Measurements from ENCODE around the gene CDK5RAP2. TPM values are rescaled to one million over a fixed set of nuclear protein-coding genes. Genes with fewer than 3 reads are reported as not detected.
A peak's percentile ranks its signal among the peaks of the same experiment; 100 is the strongest.

CDK5RAP2 gene
- total and polyA plus RNA-seq, 7 donors: 10.6 to 57.8 (median 41.0) TPM

DNA sequence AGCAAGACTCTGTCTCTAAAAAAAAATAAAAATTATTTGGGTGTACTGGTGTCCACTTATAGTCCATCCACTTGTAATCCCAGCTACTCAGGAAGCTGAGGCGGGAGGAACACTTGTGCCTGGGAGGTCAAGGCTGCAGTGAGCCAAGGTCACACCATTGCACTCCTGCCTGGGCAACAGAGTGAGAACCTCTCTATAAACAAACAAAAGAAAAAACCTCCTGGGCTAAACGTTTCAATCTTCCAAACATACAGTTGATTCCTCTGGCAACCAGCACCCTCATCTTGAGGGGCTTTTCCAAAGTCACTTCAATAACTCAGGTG is 13.9 kb upstream of the CDK5RAP2 start:
- Histone ChIP-seq H3K27ac (no peak overlapping the region), H3K4me1 (no peaks in the 10 kb centered on the region), H3K4me3 (no peak overlapping the region), H3K36me3 (no peaks in the 10 kb centered on the region), H3K27me3 (no peaks in the 10 kb centered on the region), H3K9me3 (no peaks in the 10 kb centered on the region)
- 45 to 65% methylated on average over 2 of the region's 2 CpGs for WGBS, 2 donors
- intact Hi-C loops (cut with DNase I): no loop called here
- TF ChIP-seq EP300 (IDR thresholded peaks at IDR 0.05) (no peak), POLR2A (IDR thresholded peaks at IDR 0.05) (no peak), POLR2AphosphoS5 (IDR thresholded peaks at IDR 0.05) (no peak)
- TF ChIP-seq, protein P1, sequence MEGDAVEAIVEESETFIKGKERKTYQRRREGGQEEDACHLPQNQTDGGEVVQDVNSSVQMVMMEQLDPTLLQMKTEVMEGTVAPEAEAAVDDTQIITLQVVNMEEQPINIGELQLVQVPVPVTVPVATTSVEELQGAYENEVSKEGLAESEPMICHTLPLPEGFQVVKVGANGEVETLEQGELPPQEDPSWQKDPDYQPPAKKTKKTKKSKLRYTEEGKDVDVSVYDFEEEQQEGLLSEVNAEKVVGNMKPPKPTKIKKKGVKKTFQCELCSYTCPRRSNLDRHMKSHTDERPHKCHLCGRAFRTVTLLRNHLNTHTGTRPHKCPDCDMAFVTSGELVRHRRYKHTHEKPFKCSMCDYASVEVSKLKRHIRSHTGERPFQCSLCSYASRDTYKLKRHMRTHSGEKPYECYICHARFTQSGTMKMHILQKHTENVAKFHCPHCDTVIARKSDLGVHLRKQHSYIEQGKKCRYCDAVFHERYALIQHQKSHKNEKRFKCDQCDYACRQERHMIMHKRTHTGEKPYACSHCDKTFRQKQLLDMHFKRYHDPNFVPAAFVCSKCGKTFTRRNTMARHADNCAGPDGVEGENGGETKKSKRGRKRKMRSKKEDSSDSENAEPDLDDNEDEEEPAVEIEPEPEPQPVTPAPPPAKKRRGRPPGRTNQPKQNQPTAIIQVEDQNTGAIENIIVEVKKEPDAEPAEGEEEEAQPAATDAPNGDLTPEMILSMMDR (IDR thresholded peaks at IDR 0.05): no peak
- no peak for DNase-seq

DNA sequence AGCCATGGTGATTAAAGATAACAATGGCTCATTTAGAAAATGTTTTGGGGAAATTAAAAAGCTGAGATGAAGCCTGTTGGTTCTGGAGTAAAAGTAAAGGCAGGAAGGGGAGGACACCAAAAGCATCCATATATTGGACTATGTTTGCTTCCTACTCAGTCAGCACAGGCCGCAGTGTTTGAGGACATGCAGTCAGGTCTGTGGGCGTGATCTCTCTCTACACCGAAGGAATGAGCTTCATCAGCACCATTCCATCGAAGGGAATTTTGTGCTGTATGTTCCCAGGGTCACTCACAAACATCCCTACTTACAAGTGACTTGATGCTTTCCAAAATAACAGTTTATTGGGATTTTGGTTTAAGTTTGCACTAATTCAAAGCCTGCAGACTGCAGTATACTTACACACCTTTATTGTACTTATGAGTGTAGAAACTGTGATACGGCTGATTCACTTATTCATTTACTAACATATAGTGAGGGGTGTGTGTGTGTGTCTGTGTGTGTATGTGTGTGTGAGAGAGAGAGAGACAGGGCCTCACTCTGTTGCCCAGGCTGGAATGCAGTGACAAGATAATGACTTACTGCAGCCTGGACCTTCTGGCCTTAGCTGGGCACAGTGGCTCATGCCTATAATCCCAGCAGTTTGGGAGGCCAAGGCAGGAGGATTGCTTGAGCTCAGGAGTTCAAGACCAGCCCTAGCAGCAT is 13.4 kb upstream of the CDK5RAP2 start:
- intact Hi-C loops (cut with DNase I): no loop called here
- Histone ChIP-seq H3K27ac (no peak overlapping the region), H3K9me3 (no peaks in the 10 kb centered on the region), H3K4me3 (no peak overlapping the region), H3K27me3 (no peaks in the 10 kb centered on the region), H3K36me3 (no peaks in the 10 kb centered on the region), H3K4me1 (no peaks in the 10 kb centered on the region)
- TF ChIP-seq EP300 (IDR thresholded peaks at IDR 0.05) (no peak), POLR2AphosphoS5 (IDR thresholded peaks at IDR 0.05) (no peak), POLR2A (IDR thresholded peaks at IDR 0.05) (no peak)
- TF ChIP-seq, protein P1 (IDR thresholded peaks at IDR 0.05): no peak
- no peak for DNase-seq
- 83 to 91% methylated on average over 5 of the region's 5 CpGs for WGBS, 2 donors

DNA sequence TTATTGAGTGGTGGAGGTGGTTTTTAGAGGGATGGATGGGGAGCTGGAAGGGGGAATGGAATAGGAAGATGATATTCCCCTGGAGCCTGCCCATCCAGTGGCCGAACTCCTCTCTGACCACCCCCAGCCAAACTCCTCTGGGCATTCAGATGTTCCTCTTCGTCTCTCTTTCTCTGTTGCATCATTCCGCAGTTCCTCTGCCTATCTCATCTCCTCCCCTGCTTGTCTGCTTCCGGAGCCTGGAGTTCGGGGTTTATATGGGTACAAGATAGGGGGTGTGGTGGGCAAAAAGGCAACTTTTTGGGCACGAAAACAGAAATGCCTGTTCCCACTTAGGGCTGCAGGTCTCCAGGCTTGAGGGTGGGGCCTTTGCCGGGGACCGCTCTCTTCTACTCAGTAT is 12.2 kb upstream of the CDK5RAP2 start:
- WGBS, 2 donors: 93 to 96% methylated on average over 8 of the region's 8 CpGs
- Histone ChIP-seq H3K9me3 (no peaks in the 10 kb centered on the region), H3K36me3 (no peaks in the 10 kb centered on the region), H3K27me3 (no peaks in the 10 kb centered on the region), H3K4me1 (no peaks in the 10 kb centered on the region), H3K4me3 (no peak overlapping the region), H3K27ac (no peak overlapping the region)
- DNase-seq: no peak
- TF ChIP-seq, protein P1 (IDR thresholded peaks at IDR 0.05): no peak
- TF ChIP-seq POLR2AphosphoS5 (IDR thresholded peaks at IDR 0.05): no peak
- no peak for TF ChIP-seq POLR2A (IDR thresholded peaks at IDR 0.05)
- no peak for TF ChIP-seq EP300 (IDR thresholded peaks at IDR 0.05)
- intact Hi-C loops (cut with DNase I): no loop called here

DNA sequence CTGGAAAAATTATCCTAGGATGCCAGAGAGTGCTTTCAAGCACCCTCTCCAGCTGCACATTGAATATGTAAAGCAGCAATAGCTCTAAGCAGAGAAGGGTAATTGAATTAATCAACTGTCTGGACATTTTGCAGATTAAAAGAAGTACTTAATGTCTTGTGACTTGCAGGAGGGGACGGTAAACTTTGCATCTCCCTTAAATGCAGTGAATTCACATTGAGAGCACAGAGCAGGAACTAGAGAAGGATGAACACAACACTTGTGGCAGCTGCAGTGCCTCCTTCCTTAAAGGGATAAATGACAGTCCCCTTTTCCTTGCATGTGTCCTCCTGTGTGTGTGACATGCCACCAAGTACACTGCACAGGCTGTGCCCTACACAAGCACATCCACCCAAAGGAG is 7.4 kb upstream of the CDK5RAP2 start:
- no peak for DNase-seq
- Histone ChIP-seq H3K27ac (no peak overlapping the region), H3K9me3 (no peaks in the 10 kb centered on the region), H3K36me3 (no peaks in the 10 kb centered on the region), H3K4me3 (no peak overlapping the region), H3K27me3 (no peaks in the 10 kb centered on the region), H3K4me1 (no peaks in the 10 kb centered on the region)
- 65 to 81% methylated on average over 1 of the region's 1 CpG for WGBS, 2 donors
- no peak for TF ChIP-seq POLR2AphosphoS5 (IDR thresholded peaks at IDR 0.05)
- intact Hi-C loops (cut with DNase I): no loop called here

DNA sequence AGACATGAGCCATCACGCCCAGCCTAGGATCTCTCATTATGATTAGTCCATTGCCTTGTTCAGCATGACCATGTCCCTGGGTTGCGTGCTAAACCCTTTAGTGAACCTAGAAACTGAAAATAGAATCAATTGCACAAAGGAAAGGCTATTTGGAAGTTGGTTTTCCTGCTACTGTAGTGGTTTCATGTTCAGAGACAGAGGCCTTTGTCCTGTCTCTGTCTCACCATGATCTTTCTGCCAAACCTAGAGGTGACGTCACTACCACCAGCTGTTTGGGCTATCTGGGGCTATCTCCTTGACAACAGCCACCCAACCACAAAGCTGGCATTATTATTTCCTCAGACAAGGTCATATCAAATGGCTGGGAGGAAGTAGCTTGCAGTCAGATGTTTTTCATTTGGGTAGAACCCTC is 4.0 kb upstream of the CDK5RAP2 start:
- no peak for DNase-seq
- no peaks in the 10 kb centered on the region for H3K27me3 ChIP-seq

More for the DNA sequence above, 4.0 kb upstream of the CDK5RAP2 start:
- no peaks in the 10 kb centered on the region for H3K36me3 ChIP-seq
- H3K4me3 ChIP-seq: no peak overlapping the region
- WGBS, 2 donors: 53 to 57% methylated on average over 3 of the region's 3 CpGs
- H3K9me3 ChIP-seq: no peaks in the 10 kb centered on the region
- TF ChIP-seq EP300 (IDR thresholded peaks at IDR 0.05): no peak
- TF ChIP-seq POLR2AphosphoS5 (IDR thresholded peaks at IDR 0.05): peak in 1 of 4 donors; percentile 21
- TF ChIP-seq POLR2A (IDR thresholded peaks at IDR 0.05): no peak
- intact Hi-C loops (cut with DNase I): no loop called here
- peak overlapping the region in 2 of 4 donors; percentile 25 to 58 for H3K27ac ChIP-seq
- peaks cover 0 to 13% (median 6%) of the 10 kb centered on the region in 4 donors for H3K4me1 ChIP-seq

Data from sigmoid colon (tissue), 7 donors.